SU-DHL-6 (cell line): ENCODE results near the gene IRF2.

Experiments used
- H2AFZ ChIP-seq: fragments of 200-600 bp; sonication (generic); 2 replicates; pipeline ENCODE4 v1.6.1; 2014; ENCODE audit warnings: low read depth, mild to moderate bottlenecking, moderate library complexity, mixed read lengths, antibody characterized with exemption, low read length; ENCODE audit not compliant: severe bottlenecking
- H3F3A ChIP-seq: fragments of 200-600 bp; shearing (Covaris generic); 2 replicates; pipeline ENCODE4 v1.6.0; 2016; ENCODE audit warnings: antibody characterized with exemption, mild to moderate bottlenecking; ENCODE audit not compliant: insufficient read depth
- H3K27ac ChIP-seq: fragments of 200-600 bp; sonication (generic); 2 replicates; pipeline ENCODE4 v1.5.1; 2016; ENCODE audit warnings: low read depth, mild to moderate bottlenecking, low read length, moderate library complexity, mixed read lengths
- H3K27me3 ChIP-seq: fragments of 200-600 bp; sonication (generic), shearing (Covaris generic); 2 replicates; pipeline ENCODE4 v1.6.0; 2014; ENCODE audit warnings: mild to moderate bottlenecking, low read length
- H3K36me3 ChIP-seq: fragments of 200-600 bp; sonication (generic); 2 replicates; pipeline ENCODE4 v1.6.1; 2014; ENCODE audit warnings: mild to moderate bottlenecking, low read length, mixed read lengths
- H3K4me2 ChIP-seq: fragments of 300-600, 200-600 bp; shearing (Covaris generic), sonication (generic); 2 replicates; pipeline ENCODE4 v1.6.0; 2014; ENCODE audit warnings: low read length, low read depth, mild to moderate bottlenecking; ENCODE audit not compliant: poor library complexity, severe bottlenecking
- H3K4me3 ChIP-seq: fragments of 200-600 bp; sonication (generic); 2 replicates; pipeline ENCODE4 v1.5.1; 2014; ENCODE audit warnings: antibody characterized with exemption, low read length, mild to moderate bottlenecking, mixed read lengths; ENCODE audit not compliant: insufficient read depth, poor library complexity, severe bottlenecking
- H3K79me2 ChIP-seq: fragments of 200-600 bp; sonication (generic); 2 replicates; pipeline ENCODE4 v1.6.1; 2014; ENCODE audit warnings: mild to moderate bottlenecking, low read length, moderate library complexity; ENCODE audit not compliant: insufficient read depth
- H3K9ac ChIP-seq: fragments of 200-600 bp; sonication (generic); 2 replicates; pipeline ENCODE4 v1.7.0; 2014; ENCODE audit warnings: mild to moderate bottlenecking, low read length
- H3K9me2 ChIP-seq: fragments of 200-600 bp; sonication (generic); replicated peaks from 2 replicates; pipeline ENCODE4 v1.6.1; 2014; ENCODE audit warnings: low read length; ENCODE audit not compliant: insufficient read depth
- H3K9me3 ChIP-seq: fragments of 200-600 bp; sonication (generic); 2 replicates; pipeline ENCODE4 v1.6.1; 2014; ENCODE audit warnings: low read length, mixed read lengths; ENCODE audit not compliant: insufficient read depth
- H4K20me1 ChIP-seq: fragments of 200-600 bp; sonication (generic); 2 replicates; pipeline ENCODE4 v1.6.1; 2014; ENCODE audit warnings: low read depth, mild to moderate bottlenecking, antibody characterized with exemption, low read length, moderate library complexity, mixed read lengths
- CTCF ChIP-seq: fragments of 200-600 bp; sonication (generic); IDR thresholded peaks from one replicate; pipeline ENCODE4 v1.5.1; 2017; ENCODE audit warnings: antibody characterized with exemption, mild to moderate bottlenecking, low read length, moderate library complexity; ENCODE audit not compliant: insufficient read depth, poor library complexity, severe bottlenecking
- EZH2phosphoT487 ChIP-seq: fragments of 200-600 bp; sonication (generic), shearing (Covaris generic); conservative IDR thresholded peaks from 2 replicates; pipeline ENCODE4 v1.6.1; 2018; ENCODE audit warnings: mild to moderate bottlenecking, antibody characterized with exemption, low read length, moderate library complexity, mixed read lengths

Gene IRF2

DNA sequence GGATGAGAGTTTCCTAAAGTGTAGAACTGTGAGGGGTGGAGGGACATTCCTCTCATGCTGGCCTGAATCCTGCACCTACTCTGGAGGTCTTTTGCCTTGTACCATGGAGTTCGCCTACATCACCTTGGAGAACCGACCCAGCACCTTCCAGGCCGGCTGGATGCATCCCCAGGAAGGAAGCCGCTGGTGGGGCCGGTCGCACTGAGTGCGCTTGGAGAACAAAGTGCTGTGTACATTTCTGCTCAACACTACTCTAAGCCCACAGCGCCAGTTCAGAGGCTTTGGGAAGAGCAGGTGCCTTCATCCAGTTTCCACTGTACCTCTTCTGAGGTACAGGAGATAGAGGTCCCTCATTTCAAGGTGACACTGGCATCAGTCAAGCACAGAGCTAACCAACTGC is 15.4 kb upstream of the IRF2 start:
- no peaks in the 10 kb centered on the region for H3F3A ChIP-seq
- H3K27me3 ChIP-seq, result no peaks in the 10 kb centered on the region
- no peak overlapping the region for H3K4me2 ChIP-seq
- no peak overlapping the region for H2AFZ ChIP-seq
- no peaks in the 10 kb centered on the region for H3K9me3 ChIP-seq
- no peak overlapping the region for H3K27ac ChIP-seq
- no peaks in the 10 kb centered on the region for H3K36me3 ChIP-seq
- H3K9ac ChIP-seq, result no peak overlapping the region
- no peak for TF ChIP-seq EZH2phosphoT487
- no peak for TF ChIP-seq CTCF
- no peak overlapping the region for H3K4me3 ChIP-seq
- no peaks in the 10 kb centered on the region for H3K79me2 ChIP-seq
- no peaks in the 10 kb centered on the region for H4K20me1 ChIP-seq
- no peaks in the 10 kb centered on the region for H3K9me2 ChIP-seq

DNA sequence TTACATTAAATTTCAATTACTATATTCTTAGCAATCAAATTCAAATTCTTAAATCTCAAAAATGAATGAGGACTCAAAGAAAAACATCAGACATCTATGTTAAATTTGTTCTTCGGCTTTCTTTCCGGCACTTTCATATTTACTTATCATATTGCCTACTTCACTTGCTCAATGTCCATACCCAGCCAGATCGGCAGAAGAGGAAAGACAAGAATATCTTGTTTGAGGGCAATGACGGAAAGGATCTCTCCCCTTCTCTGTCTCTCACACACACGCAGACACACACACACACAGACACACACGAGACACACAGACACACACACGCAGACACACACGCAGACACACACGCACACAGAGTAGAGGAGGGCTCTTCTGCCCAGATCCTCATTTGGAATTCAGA is 13.2 kb upstream of the IRF2 start:
- Histone ChIP-seq H2AFZ (no peak overlapping the region), H3F3A (no peaks in the 10 kb centered on the region), H3K4me3 (no peak overlapping the region), H3K79me2 (no peaks in the 10 kb centered on the region), H4K20me1 (no peaks in the 10 kb centered on the region), H3K9me3 (peaks cover 10% of the 10 kb centered on the region; the same call in 1 of the 2 replicates), H3K27ac (no peak overlapping the region), H3K27me3 (no peaks in the 10 kb centered on the region), H3K4me2 (no peak overlapping the region), H3K9ac (no peak overlapping the region), H3K9me2 (no peaks in the 10 kb centered on the region), H3K36me3 (no peaks in the 10 kb centered on the region)
- TF ChIP-seq CTCF, result no peak
- TF ChIP-seq EZH2phosphoT487, result no peak

- Histone ChIP-seq H3K4me2 (no peak overlapping the region), H3K4me3 (no peak overlapping the region), H4K20me1 (no peaks in the 10 kb centered on the region), H2AFZ (no peak overlapping the region), H3K27ac (no peak overlapping the region), H3K27me3 (no peaks in the 10 kb centered on the region), H3K9ac (no peak overlapping the region), H3K36me3 (no peaks in the 10 kb centered on the region), H3K9me3 (peaks cover 10% of the 10 kb centered on the region; the same call in 1 of the 2 replicates), H3F3A (no peaks in the 10 kb centered on the region), H3K79me2 (no peaks in the 10 kb centered on the region), H3K9me2 (no peaks in the 10 kb centered on the region)
- no peak for TF ChIP-seq CTCF
- TF ChIP-seq EZH2phosphoT487, result no peak
Measured at GRCh38 chr4:184485279-184485678, 10.9 kb upstream of the IRF2 start.
